Measurements from ENCODE around the gene ITGB3BP. TPM values are rescaled to one million over a fixed set of nuclear protein-coding genes. Genes with fewer than 3 reads are reported as not detected.

The ITGB3BP gene
- total RNA-seq, 1 donor from 2014 or later = 15.7 TPM

DNA sequence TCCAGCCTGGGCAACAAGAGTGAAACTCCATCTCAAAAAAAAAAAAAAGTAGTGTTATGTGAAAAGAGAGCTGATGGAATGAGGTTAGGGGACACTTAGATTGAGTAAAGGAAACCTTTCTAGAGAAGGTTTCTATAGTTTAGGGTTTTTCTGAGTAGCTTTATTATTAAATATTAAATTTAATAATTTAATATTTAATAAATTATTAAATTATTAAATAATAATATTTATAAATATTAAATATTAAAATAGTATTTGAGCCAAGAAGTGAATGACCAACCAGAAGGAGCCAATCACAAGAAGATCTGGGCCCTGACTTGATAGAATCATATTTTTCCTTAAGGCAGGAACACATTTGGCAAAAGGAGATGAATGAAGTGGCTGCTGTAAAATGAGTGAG, 104.9 kb downstream of the ITGB3BP start:
- no peak for DNase-seq (ENCODE audit: low read depth in 2 of 2)

DNA sequence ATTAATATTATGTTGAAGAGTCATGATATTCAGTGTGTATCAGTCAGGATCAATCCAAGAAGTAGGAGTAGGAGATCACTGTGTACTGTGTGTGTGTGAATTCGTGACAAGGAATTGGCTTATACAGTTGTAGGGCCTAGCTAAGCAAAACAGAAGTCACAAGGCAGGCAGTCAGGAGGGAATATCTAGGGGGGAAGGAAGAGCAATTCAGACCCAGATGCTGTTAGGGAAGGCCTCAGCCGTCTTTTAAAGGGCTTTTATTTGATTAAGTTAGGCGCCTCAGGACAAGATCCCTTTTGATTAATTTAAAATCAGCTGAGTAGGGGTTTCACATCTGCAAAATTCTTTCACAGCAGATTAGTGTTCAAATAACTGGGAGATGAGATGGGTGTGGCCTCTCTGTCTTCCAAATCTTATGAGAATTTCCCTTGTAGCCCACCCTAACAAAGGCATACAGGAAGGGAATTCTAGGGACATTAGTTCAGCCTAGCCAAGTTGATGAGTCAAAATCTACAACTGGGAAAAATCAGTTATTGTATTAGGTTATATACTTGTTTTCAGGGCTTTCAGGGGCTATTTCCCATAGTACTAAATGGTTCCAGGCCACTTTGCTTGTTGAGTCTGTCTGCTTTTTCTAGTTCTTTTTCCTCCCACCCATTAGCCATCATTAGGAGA, 108.2 kb downstream of the ITGB3BP start:
- no peak for DNase-seq (ENCODE audit: low read depth in 2 of 2)

DNA sequence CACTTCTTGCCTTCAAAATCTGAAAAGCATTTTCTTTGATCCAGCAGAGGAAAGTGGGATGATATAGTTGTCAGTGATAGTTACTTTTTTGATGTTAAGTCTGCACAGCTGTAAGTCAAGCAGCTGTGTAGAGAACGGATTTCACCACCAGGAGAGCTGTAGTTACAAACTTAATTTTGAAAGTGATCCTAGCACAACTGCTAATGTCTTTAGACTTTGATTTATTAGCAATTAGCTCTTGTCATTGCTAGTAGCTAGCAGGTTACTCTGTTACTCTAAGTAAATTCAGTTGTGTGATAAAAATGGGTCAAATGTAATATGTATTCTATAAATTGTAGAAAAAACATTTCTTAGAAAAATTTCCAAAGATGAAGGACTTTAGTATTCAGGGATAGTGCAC, 109.6 kb downstream of the ITGB3BP start:
- no peak for DNase-seq (ENCODE audit: low read depth in 2 of 2)

DNA sequence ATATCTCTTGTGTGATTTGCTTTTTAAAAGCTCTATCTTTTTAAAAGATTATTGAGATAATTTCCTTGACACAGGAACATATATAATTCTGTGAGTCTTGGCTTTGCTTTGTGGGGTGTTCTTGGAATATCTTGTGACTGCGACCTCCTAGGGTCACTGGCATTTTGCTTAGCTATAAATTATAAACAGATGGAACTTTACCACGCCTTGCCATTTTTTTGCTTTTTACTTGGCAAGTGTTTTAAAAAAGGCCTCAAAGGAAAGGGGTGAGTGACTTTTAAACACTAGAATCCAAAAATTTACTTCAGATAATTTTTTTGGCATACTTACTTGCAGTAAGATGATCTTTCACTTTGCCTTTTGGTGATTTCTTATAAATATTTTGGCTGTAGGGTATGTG, 112.0 kb downstream of the ITGB3BP start:
- DNase-seq (ENCODE audit: low read depth in 2 of 2) = no peak

DNA sequence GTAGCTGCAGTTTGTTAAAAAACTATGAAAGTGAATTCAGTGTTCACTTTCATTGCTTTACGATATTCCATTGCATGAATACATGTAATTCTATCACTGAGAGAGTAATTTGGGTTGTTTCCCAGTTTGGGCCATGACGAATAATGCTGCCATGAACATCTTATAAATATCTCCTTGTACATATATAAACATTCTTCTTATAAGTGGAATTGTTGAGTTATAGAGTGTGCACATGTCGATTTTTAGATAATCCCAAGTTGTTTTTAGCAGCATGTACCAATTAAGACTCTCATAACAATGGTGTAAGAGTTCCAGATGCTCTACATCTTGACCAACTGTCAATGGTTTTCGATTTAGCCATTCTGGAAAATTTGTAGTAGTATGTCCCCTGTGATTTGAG, 114.7 kb downstream of the ITGB3BP start:
- DNase-seq (ENCODE audit: low read depth in 2 of 2) = no peak

DNA sequence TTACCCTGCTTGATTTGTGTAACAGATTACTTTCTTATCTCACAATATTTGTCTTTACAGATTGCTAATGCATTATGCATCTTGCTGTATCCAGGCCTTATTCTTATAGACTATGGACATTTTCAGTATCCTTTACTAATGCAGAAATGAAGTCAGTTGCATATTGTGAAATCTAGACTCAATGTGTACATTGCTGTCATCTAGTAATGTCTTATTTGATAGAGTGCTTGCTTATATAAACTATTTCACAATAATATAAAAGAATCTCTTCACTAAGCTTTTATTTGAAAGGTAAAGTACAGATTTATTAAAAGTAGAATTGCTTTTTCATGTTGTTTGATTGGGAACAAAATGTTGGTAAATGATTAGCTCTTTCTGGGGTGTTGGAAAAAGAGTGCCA, 116.0 kb downstream of the ITGB3BP start:
- DNase-seq (ENCODE audit: low read depth in 2 of 2) = no peak

DNA sequence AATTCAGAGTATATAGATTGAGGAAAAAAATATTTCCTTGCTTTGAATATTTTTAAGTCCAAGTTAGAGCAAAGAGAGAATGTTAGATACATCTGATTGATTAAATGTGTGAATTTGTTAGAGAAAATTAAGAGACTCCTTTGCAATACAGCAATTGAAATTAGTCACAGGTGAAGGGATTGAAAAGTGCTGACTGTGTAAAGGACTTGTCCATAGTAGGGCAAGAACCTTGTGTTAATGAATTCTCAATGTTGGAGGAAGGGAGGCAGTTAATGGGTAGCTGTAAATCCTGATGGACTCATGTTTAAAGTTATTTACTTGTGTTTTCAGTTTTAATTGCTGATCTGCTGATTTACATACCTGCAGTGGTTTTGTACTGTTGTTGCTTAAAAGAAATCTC, 117.0 kb downstream of the ITGB3BP start:
- DNase-seq (ENCODE audit: low read depth in 2 of 2) = no peak

DNA sequence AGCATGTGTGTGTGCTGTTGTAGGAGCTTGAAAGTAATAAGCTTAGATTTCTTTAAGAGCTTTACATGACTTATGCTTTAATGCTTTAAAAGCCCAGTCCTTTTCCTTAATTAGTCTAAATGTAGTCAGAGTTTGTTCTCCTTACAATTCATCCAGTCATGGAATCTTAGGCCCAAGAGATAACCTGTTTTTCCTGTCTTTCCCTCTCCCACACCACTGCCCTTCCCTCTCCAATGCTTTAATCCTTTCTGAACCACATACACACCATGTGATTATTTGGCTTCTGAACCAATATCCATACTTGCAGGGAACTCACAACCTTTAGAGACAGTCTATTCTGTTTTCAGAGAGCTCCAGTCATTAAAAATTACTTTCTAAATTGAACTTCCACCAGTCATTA, 118.0 kb downstream of the ITGB3BP start:
- DNase-seq (ENCODE audit: low read depth in 2 of 2) = no peak

DNA sequence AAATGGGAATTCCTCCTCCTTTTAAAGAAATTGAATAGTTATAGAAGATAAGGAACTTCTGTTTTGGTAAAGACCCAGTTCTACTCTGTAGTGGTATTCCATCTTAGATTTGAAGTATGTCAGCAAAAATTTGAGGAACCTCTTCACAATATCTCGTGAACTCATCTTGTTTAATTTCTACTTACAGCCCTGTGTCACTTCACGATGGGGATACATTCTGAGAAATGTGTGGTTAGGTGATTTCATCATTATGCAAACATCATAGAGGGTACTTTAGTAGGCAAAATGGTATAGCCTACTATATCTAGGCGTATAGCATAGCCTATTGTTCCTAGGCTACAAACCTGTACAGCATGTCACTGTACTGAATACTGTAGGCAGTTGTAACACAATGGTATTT, 119.6 kb downstream of the ITGB3BP start:
- DNase-seq (ENCODE audit: low read depth in 2 of 2) = no peak

DNA sequence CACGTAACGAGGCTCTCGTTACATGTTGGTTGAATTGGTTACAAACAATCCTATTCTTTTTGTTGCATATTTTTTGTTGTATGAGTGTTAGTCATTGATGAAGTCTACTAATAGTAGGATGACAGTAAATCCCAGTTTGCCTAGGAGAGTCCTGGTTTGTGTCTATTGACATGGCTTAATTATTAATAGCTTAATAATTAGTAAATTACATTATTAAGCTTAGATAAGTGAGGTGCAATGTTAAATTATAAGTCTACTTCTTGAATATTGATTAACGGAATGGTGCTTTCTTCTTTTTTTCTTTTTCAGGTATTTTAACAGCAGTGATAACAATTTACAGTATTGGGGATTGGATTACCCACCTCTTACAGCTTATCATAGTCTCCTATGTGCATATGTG, 121.1 kb downstream of the ITGB3BP start:
- DNase-seq (ENCODE audit: low read depth in 2 of 2) = no peak

Other genes with a start within 250 kb of the ITGB3BP start
- gene FOXD3, start 200.7 kb downstream of the ITGB3BP start, total RNA-seq = not detected in 2 replicates
- 14.2 and 14.9 TPM in 2 replicates for gene ALG6, start 155.6 kb downstream of the ITGB3BP start, total RNA-seq
- gene EFCAB7, start 300 bp upstream of the ITGB3BP start, total RNA-seq = 2.3 and 2.9 TPM in 2 replicates
- 43.1 and 66.1 TPM in 2 replicates for gene PGM1, start 70.2 kb upstream of the ITGB3BP start, total RNA-seq